Body of pancreas (tissue), 4 donors: ENCODE measurements around the gene KLF16. TPM values are rescaled to one million over a fixed set of nuclear protein-coding genes. Genes with fewer than 3 reads are reported as not detected.

Experiments used
- ATAC-seq: fragments of 150-250 bp; one replicate; pipeline ENCODE4 v1.9.1; 2016
- DNase-seq, 4 donors: peaks; one replicate each; pipeline ENCODE4 v3.0.0-alpha.2; 2019
- H3K27ac ChIP-seq, 4 donors: fragments of 200-600 bp; sonication (generic); 1 replicate in 3 of 4; 2 replicates in 1 of 4; pipeline versions ENCODE4 v1.5.1 to v1.6.1; 2016 to 2019; ENCODE audit warnings: mild to moderate bottlenecking in 1 of 4, mixed read lengths in 1 of 4, moderate library complexity in 1 of 4
- H3K27me3 ChIP-seq, 2 donors: fragments of 200-600 bp; sonication (generic); one replicate each; pipeline ENCODE4 v1.6.0; 2016; ENCODE audit warnings: mild to moderate bottlenecking in 1 of 2
- H3K36me3 ChIP-seq, 2 donors: fragments of 200-600 bp; sonication (generic); replicated peaks in 1 of 2; 2 replicates each; pipeline ENCODE4 v1.5.1; 2016; ENCODE audit warnings: low read depth in 2 of 2; ENCODE audit not compliant: insufficient read depth in 1 of 2
- H3K4me1 ChIP-seq: fragments of 200-600 bp; sonication (generic); one replicate; pipeline ENCODE4 v1.6.0; 2016
- H3K4me3 ChIP-seq, 2 donors: fragments of 200-600 bp; sonication (generic); 1 replicate in 1 of 2; 2 replicates in 1 of 2; pipeline ENCODE4 v1.5.1; 2016 to 2019
- H3K9me3 ChIP-seq, 3 donors: fragments of 200-600 bp; sonication (generic); 1 replicate in 2 of 3; 2 replicates in 1 of 3; pipeline ENCODE4 v1.5.1; 2016
- CTCF ChIP-seq, 7 experiments: fragments of 450-650 bp in 4 of 7; fragments of 200-600 bp in 3 of 7; sonication (generic) in 3 of 7; IDR thresholded peaks; one replicate each; pipeline ENCODE4 v1.5.1; 2016 to 2019; ENCODE audit warnings: antibody characterized with exemption in 7 of 7
- POLR2A ChIP-seq, 3 donors: fragments of 450-650 bp; IDR thresholded peaks; one replicate each; pipeline ENCODE4 v1.6.1; 2016; ENCODE audit warnings: antibody characterized with exemption in 3 of 3, mild to moderate bottlenecking in 2 of 3
- WGBS, 2 donors: methylation state at CpG; one replicate each; pipeline ENCODE4 v1.1.5; 2017; 5-methylcytosine and 5-hydroxymethylcytosine counted together
- intact Hi-C: fragments of 100-400 bp; cut with DNase I; formaldehyde crosslinking; loops from one replicate; pipeline ENCODE4 v1.15.1; 2023
- total RNA-seq, 2 donors: library from RNA; depleted of rRNA; stranded (reverse); fragments of >200 nt; gene quantifications; one replicate each; pipeline ENCODE4 v1.1.0, GENCODE V29; 2016

KLF16 gene
- total RNA-seq, 2 donors from 2014 or later = 2.3 to 3.6 TPM

- Histone ChIP-seq H3K4me1 (peaks cover 31% of the 10 kb centered on the region), H3K27ac (no peak overlapping the region), H3K36me3 (no peaks in the 10 kb centered on the region), H3K27me3 (no peaks in the 10 kb centered on the region), H3K9me3 (no peaks in the 10 kb centered on the region), H3K4me3 (no peak overlapping the region)
- 91 to 97% methylated on average over 8 of the region's 8 CpGs for WGBS, 2 donors
- ATAC-seq (no peak), DNase-seq (peak in 1 of 4 donors; percentile 12)
- intact Hi-C loops = no loop called here
- TF ChIP-seq POLR2A (IDR thresholded peaks at IDR 0.05) = no peak
- no peak for TF ChIP-seq CTCF (IDR thresholded peaks at IDR 0.05)
Observed at GRCh38 chr19:1866693-1867348, 3.4 kb upstream of the KLF16 start.

GRCh38 chr19:1865172-1866010 is 2.0 kb upstream of the KLF16 start:
- TF ChIP-seq CTCF (IDR thresholded peaks at IDR 0.05) = no peak
- TF ChIP-seq POLR2A (IDR thresholded peaks at IDR 0.05) = no peak
- Histone ChIP-seq H3K27me3 (no peaks in the 10 kb centered on the region), H3K27ac (peak overlapping the region; percentile 48 to 92 (median 78)), H3K36me3 (no peaks in the 10 kb centered on the region), H3K9me3 (no peaks in the 10 kb centered on the region), H3K4me1 (peaks cover 32% of the 10 kb centered on the region), H3K4me3 (no peak overlapping the region)
- DNase-seq (peak in 1 of 4 donors; percentile 15), ATAC-seq (no peak)
- WGBS, 2 donors = 80 to 95% methylated on average over 10 to 14 of the region's 17 CpGs
- intact Hi-C loops = no loop called here

- 7 to 27% methylated on average over 6 to 51 of the region's 52 CpGs for WGBS, 2 donors
- H3K27ac ChIP-seq = peak overlapping the region; percentile 48 to 92 (median 78)
- peak; percentile 62 to 76 (median 72) for TF ChIP-seq CTCF (IDR thresholded peaks at IDR 0.05)
- peak in 1 of 3 donors; percentile 39 for TF ChIP-seq POLR2A (IDR thresholded peaks at IDR 0.05)
- H3K36me3 ChIP-seq = no peaks in the 10 kb centered on the region
- H3K4me1 ChIP-seq = peaks cover 39% of the 10 kb centered on the region
- intact Hi-C loops = no loop called here
- H3K27me3 ChIP-seq = no peaks in the 10 kb centered on the region
- ATAC-seq (peak; percentile 40), DNase-seq (peak; percentile 69 to 75 (median 71))
- H3K4me3 ChIP-seq = peak overlapping the region; percentile 62 to 66
- no peaks in the 10 kb centered on the region for H3K9me3 ChIP-seq
Observed at GRCh38 chr19:1864480-1865171, 1.2 kb upstream of the KLF16 start.

- Histone ChIP-seq H3K4me3 (peak overlapping the region; percentile 62 to 66), H3K27ac (peak overlapping the region; percentile 48 to 92 (median 78)), H3K4me1 (peaks cover 42% of the 10 kb centered on the region), H3K36me3 (no peaks in the 10 kb centered on the region), H3K27me3 (no peaks in the 10 kb centered on the region), H3K9me3 (no peaks in the 10 kb centered on the region)
- peak; percentile 80 for ATAC-seq
- peak; percentile 84 to 90 (median 87) for DNase-seq
- intact Hi-C loops = no loop called here
- 0% methylated on average over 20 of the region's 115 CpGs; no CpG with 5 or more reads in 1 of the 2 donors for WGBS, 2 donors
- no peak for TF ChIP-seq POLR2A (IDR thresholded peaks at IDR 0.05)
- TF ChIP-seq CTCF (IDR thresholded peaks at IDR 0.05) = peak in 1 of 7 experiments; percentile 3
Observed at GRCh38 chr19:1863638-1864479, 480 bp upstream of the KLF16 start.
